NCI-H2227 (cell line): ENCODE results near the gene MARCHF3.
"Not testable (repeated sequence)": the region's sequence is repeated elsewhere in the genome, so short reads cannot be mapped to it uniquely, and the experiment has no call there.

Experiments used
- DNase-seq: peaks from one replicate; lab custom pipeline; 2025; ENCODE audit not compliant: unreplicated experiment; lab: John Stamatoyannopoulos, UW

MARCHF3 gene

DNA sequence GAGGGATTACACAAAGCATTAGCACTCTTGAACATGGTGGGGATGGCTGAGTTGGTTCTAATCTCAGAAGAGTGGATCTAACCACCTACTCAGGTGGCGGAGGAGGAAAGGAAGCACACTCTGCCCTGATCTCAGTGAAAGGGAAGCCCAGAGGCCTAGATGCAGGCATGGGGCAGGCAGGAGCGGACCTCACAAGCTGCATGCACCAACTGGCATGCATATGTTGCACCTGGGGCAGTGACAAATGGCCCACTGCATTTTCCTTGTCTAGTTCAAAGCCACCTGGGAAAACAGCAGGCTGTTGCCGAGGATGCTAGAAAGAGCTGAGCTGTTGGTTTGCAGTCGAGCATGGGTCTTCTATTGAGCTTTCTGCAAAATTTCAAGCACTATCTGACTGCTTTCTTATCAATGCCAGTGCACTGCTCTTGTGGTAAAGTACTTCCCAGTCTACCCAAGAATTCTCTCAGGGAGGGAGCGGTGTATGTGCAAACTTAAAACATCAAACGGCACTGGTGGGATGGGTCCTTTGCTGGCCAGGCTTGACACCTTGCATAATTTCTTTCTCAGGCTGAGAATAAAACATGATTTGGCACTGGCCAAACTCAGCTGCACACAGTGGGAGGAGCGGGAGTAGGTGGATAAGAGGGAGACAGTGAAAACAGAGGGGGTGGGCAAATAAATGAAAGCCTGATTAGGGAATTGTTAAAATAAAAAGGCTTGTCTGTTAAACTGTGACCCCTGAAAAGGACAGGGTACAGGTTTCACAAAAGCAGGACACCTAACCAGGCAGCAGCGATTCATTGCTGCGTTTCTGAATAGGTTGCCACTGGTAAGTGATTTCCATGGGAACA is 108.9 kb downstream of the MARCHF3 start:
- DNase-seq, result peak; percentile 10

GRCh38 chr5:126920291-126920690 is 110.1 kb downstream of the MARCHF3 start:
- DNase-seq, result peak; percentile 2

DNA sequence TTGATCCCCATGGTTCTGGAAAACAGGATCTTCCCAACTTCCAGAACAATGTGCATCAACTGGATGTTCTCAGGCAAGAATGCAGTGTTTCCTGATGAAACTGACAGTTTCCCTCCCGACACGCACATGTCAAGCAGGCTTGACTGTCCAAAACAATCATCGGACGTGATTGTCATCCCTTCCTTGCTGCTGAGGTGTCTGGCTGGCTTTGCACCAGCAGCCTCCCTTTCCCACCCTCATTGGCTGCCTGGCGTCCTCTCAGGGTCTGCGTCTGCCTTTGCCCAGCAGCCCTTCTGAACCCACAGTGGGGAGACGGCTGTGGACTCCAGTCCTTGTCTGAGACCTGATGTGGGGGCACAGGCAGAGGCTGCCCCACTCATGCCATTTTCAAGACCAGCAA is 110.8 kb downstream of the MARCHF3 start:
- no peak for DNase-seq

DNA sequence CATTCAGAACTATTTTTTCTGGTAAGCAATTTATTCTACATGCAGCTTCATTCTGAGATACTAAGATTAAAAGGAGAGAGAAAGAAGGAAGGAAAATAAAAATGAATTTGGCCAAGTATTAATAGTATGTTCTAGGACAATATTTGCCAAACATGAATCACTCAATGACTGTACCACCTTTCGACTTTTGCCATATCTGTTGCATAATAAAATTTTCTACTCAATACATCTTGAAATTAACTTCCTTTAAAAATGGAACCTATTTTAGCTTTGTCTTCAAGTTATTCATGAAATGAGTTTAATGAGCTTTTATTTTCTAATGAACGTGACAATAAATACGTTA is 111.8 kb downstream of the MARCHF3 start:
- no peak for DNase-seq

DNA sequence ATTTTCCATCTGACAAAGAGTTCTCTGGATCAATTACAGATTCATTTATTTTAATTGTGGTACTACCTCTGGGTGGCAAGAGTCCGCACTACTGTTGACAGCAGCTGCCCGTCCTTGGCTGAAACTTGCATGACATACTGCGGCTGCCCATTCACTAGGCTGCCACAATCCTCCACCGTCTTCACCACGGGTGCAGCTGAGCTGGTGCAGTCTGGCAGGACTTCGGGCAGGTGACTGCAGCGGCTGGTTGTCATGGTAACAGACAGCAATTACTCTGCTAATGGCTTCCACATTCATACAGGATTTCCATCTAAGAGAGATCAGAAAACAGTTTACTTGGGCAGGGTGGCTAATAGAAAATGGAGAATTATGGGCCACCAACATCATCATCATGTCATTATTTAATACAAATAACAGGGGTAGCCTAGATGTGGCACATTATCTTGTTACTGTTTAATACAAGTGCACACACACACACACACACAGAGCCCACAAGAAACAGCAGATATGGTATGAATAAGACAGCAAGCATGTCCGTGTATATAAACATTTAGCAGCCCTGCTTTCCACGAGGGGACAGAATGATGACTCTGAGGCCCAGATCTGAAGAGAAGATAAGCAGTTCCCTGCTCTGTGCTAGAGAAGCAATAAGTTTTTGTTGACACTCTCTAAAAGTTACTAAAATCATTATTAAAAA is 112.3 kb downstream of the MARCHF3 start:
- peak; percentile 84 for DNase-seq

DNA sequence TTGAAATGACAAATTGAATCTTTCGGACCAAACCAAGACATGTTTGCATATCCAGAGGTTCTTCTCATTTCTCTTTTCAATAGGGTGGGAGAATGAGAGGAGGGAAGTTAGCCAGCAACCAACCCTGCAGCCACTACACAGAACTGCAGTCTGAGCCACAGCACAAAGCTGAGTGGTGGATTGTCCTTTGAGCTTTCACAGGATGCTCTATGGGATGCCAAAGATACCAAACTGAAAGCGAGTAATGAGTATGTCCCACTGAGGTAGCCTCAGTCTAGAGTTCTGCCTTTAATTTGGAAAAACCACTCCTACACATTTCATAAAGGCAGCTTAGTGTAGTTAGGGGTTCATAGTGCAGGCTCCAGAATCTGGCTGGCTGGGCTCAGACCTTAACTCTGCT is 114.9 kb downstream of the MARCHF3 start:
- DNase-seq, result no peak

DNA sequence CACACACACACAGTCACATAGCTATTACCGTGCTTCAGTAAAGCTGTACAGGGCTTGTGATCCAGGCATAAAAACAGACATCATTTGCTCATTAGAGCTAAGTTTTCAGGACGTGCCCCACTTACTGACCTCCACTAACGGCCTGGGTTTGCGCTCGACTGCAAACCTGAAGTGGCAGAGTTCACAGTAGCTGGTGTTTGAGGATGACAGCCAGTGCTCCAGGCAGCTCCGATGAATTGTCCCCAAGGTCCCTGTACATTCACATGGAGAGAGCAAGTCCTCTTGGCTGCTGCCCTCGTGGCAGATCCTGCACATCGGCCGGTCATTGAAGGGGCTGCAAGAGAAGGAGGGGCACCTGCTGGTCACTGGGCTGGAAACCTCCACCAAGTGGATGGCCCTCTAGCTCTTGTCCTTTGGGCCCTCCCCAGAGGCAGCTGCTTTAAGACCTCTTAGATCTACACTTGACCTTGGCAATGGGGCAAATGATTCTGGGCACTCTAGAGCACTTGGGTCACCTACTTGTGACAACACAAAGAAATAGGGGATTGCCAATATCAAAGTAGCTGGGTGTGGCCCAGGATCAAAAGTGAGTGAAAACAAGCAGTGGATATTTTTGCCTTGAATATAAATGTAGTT is 115.4 kb downstream of the MARCHF3 start:
- DNase-seq, result no peak

DNA sequence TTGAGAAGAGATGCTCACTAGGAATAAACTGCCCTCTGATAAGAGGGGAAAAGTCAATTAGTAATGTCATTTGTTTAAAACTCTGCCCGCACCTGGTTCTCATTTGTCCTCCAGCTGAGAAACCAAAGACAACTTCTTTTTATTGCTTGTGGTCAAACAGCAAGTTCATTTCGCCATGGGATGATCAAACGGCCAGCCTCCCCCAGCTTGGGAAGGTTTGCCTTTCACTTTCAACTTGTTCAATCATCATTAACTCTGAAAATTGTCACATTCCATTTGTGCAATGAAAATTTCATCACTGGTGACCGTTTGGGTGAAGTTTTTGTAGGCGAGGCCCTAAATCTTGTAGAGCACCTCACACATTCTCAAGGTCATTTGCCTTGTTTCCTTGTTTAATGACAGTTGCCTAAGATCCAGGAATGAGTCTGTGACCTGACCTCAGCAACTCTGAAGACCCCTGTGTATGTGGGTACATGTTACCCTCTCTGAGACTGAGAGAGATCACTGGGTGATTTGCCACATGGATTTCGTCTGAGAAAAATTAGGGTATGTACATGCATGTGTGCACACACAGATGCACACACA is 117.7 kb downstream of the MARCHF3 start:
- DNase-seq, result no peak

GRCh38 chr5:126911986-126912385 is 118.4 kb downstream of the MARCHF3 start:
- no peak for DNase-seq

- no peak for DNase-seq
Observed at GRCh38 chr5:126909856-126910255, 120.5 kb downstream of the MARCHF3 start.

- DNase-seq, result not testable (repeated sequence)
Observed at GRCh38 chr5:126904407-126904806, 126.0 kb downstream of the MARCHF3 start.

DNA sequence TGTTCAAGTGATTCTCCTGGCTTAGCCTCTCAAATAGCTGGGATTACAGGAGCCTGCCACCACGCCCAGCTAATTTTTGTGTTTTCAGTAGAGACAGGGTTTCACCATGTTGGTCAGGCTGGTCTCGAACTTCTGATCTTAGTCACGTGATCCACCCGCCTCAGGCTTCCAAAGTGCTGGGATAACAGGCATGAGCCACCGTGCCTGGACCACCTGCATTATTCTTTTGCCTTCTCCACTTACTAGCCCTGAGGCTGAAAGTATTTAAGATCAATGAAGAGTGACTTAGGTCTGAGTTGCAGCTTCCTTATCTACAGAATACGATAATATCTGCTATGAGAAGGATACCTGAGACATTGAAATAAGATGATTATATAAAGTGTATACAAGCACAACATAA is 129.6 kb downstream of the MARCHF3 start:
- no peak for DNase-seq

DNA sequence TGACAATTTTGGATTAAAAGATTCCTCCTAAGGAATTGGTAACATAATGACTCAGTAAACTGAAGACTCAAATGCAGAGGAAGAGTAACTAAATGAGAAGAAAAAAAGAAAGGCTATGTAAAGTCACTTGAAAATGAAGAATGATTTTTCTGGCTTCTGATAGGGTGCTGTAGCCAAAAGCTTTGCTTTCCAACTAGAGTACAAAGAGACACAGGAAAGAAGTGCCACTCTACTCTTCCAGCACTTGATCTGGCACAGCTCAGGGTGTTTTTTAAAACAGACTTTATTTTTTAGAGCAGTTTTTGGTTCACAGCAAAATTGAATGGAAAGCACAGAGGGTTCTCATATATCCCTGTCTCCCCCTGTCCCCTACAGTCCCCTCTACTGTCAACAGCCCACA is 130.9 kb downstream of the MARCHF3 start:
- DNase-seq, result no peak

GRCh38 chr5:126897851-126898630 is 132.3 kb downstream of the MARCHF3 start:
- no peak for DNase-seq

GRCh38 chr5:126896170-126896702 is 134.1 kb downstream of the MARCHF3 start:
- no peak for DNase-seq

DNA sequence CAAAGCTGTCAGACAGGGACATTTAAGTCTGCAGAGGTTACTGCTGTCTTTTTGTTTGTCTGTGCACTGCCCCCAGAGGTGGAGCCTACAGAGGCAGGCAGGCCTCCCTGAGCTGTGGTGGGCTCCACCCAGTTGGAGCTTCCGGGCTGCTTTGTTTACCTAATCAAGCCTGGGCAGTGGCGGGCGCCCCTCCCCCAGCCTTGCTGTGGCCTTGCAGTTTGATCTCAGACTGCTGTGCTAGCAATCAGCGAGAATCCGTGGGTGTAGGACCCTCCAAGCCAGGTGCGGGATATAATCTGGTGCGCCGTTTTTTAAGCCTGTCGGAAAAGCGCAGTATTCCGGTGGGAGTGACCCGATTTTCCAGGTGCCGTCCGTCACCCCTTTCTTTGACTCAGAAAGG is 134.6 kb downstream of the MARCHF3 start:
- DNase-seq, result not testable (repeated sequence)

DNA sequence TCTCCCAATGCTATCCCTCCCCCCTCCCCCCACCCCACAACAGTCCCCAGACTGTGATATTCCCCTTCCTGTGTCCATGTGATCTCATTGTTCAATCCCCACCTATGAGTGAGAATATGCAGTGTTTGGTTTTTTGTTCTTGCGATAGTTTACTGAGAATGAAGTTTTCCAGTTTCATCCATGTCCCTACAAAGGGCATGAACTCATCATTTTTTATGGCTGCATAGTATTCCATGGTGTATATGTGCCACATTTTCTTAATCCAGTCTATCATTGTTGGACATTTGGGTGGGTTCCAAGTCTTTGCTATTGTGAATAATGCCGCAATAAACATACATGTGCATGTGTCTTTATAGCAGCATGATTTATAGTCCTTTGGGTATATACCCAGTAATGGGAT is 139.9 kb downstream of the MARCHF3 start:
- not testable (repeated sequence) for DNase-seq

DNA sequence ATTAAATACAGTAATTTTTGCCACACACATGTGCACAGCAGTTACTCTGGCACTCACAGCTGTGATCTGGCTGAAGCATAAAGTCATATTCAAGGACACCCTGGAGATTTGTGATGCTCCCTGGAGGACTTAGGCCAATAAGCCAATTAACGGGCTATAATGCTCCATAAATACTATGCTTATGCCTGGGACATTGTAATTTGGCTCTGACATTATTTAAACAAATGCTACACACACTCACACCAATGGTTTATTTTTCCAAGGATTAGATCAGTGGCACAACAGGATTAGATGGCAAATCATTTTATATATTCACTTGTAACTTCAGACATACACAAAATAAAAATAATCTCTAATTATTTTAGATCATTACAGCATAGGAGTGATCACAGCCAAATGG is 142.2 kb downstream of the MARCHF3 start:
- DNase-seq, result no peak

GRCh38 chr5:126884269-126884819 is 146.0 kb downstream of the MARCHF3 start:
- DNase-seq, result no peak

- no peak for DNase-seq
Observed at GRCh38 chr5:126883564-126884245, 146.7 kb downstream of the MARCHF3 start.
